Thyroid gland (tissue), 4 donors: ENCODE data around the gene ZNF587.

Experiments
- CTCF ChIP-seq, 6 experiments: fragments of 200-600 bp in 3 of 6; fragments of 450-650 bp in 3 of 6; sonication (generic) in 3 of 6; IDR thresholded peaks; one replicate each; pipeline ENCODE4 v1.5.1; 2016 to 2019; ENCODE audit warnings: antibody characterized with exemption in 6 of 6, mild to moderate bottlenecking in 2 of 6, inconsistent platforms in 1 of 6, moderate library complexity in 1 of 6
- POLR2A ChIP-seq, 2 donors: fragments of 450-650 bp; IDR thresholded peaks; one replicate each; pipeline ENCODE4 v1.6.1; 2017; ENCODE audit warnings: antibody characterized with exemption in 2 of 2, mild to moderate bottlenecking in 2 of 2, moderate library complexity in 1 of 2

GRCh38 chr19:57814505-57815246 lies 35.0 kb upstream of the ZNF587 start, which contains the start of gene ZNF552:
- TF ChIP-seq POLR2A (IDR thresholded peaks at IDR 0.05) (peak; percentile 21 to 92), CTCF (IDR thresholded peaks at IDR 0.05) (no peak)
